DND-41 (cell line): Measurements from ENCODE around the gene HDAC10.

Source experiments
- ATAC-seq: fragments of 200-7000 bp; cut with Tn5 transposase; 3 replicates; pipeline ENCODE4 v1.9.1; 2021; ENCODE audit warnings: low read depth; ENCODE audit not compliant: insufficient read depth
- DNase-seq: peaks from one replicate; pipeline ENCODE4 v3.0.0-alpha.2; 2020
- H2AFZ ChIP-seq: 2 replicates; pipeline ENCODE4 v1.6.0; 2012; ENCODE audit warnings: low read depth, low read length
- H3K27ac ChIP-seq: 2 replicates; pipeline ENCODE4 v1.5.1; 2012; ENCODE audit warnings: low read length, inconsistent platforms
- H3K27me3 ChIP-seq: fragments of 200-600 bp; sonication (generic); 2 replicates; pipeline ENCODE4 v1.6.0; 2012; ENCODE audit warnings: low read length, mild to moderate bottlenecking, inconsistent platforms; ENCODE audit not compliant: insufficient read depth, poor library complexity
- H3K36me3 ChIP-seq: 2 replicates; pipeline ENCODE4 v1.5.1; 2012; ENCODE audit warnings: low read length, inconsistent platforms; ENCODE audit not compliant: insufficient read depth
- H3K4me1 ChIP-seq: 2 replicates; pipeline ENCODE4 v1.5.1; 2012; ENCODE audit warnings: mild to moderate bottlenecking, low read length; ENCODE audit not compliant: insufficient read depth
- H3K4me2 ChIP-seq: 2 replicates; pipeline ENCODE4 v1.6.0; 2012; ENCODE audit warnings: mild to moderate bottlenecking, moderate library complexity, low read length, inconsistent platforms; ENCODE audit not compliant: insufficient read depth
- H3K4me3 ChIP-seq, 2 experiments: fragments of 200-600 bp in 1 of 2; shearing (Covaris generic) in 1 of 2; 2 replicates each; pipeline ENCODE4 v1.5.1; 2012 to 2016; ENCODE audit warnings: inconsistent platforms in 2 of 2, low read length in 2 of 2, mild to moderate bottlenecking in 2 of 2, low read depth in 1 of 2, moderate library complexity in 1 of 2
- H3K79me2 ChIP-seq: 2 replicates; pipeline ENCODE4 v1.6.0; 2012; ENCODE audit warnings: low read length, inconsistent platforms; ENCODE audit not compliant: insufficient read depth
- H3K9ac ChIP-seq: 2 replicates; pipeline ENCODE4 v1.6.0; 2012; ENCODE audit warnings: low read depth, mild to moderate bottlenecking, inconsistent platforms, low read length, moderate library complexity
- H3K9me3 ChIP-seq: 2 replicates; pipeline ENCODE4 v1.5.1; 2012; ENCODE audit warnings: low read length, moderate library complexity, mild to moderate bottlenecking, inconsistent platforms; ENCODE audit not compliant: insufficient read depth, severe bottlenecking
- H4K20me1 ChIP-seq: 2 replicates; pipeline ENCODE4 v1.6.0; 2012; ENCODE audit warnings: low read length; ENCODE audit not compliant: insufficient read depth
- EZH2 ChIP-seq: IDR thresholded peaks from 3 replicates; pipeline ENCODE4 v1.6.1; 2012; ENCODE audit warnings: borderline replicate concordance, low read depth, mild to moderate bottlenecking, moderate library complexity, low read length, inconsistent platforms; ENCODE audit not compliant: severe bottlenecking
- TF ChIP-seq, protein P1 (sequence below): IDR thresholded peaks from 2 replicates; pipeline ENCODE4 v1.5.1; 2012; ENCODE audit warnings: borderline replicate concordance, low read length, moderate library complexity, mild to moderate bottlenecking; ENCODE audit not compliant: poor library complexity, severe bottlenecking; ENCODE audit errors: extremely low read depth

The HDAC10 gene

DNA sequence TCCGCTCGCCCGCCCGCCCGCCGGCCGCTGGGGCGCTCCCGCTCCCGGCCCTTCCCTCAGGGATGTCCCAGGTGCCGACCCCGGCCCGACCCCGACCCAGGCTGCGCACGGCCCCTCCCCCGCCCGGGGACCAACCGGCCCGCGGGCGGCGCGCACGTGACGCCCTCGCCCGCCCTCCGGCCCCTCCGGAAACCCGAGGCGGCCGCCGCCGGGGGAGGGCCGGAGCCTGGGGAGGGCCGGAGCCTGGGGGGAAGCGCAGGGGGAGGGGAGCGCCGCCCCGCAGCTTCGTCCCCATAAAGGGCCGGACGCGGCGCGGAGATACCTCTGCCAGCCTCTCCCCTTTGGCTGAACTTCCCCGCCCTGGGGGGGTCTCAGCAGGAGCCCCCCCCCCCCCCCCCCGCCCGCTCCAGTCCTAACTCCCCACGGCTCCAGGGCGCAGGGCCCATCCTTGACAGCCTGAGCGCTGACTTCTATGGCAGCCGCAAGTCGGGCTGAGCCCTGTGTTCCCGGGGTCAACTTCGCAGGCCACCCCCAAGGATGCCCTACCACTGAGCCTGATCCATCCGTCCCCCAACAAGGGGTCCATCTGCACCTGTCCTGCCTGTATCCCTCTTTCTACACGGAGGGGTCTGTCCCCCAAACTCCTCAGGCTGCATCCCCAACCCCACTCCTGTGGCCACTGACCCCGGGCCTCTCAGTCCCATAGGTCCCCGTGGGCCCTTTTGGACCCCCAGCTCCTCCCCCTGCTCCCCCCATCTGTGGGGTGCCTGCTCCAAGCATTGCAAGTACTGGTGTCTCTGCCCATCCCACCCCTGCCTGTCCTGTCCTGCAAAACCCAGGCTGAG lies 10.8 kb upstream of the HDAC10 start, which contains the start of gene MAPK12:
MAPK12 (minus strand) TSS at position 69 of the 845 bp plus-strand sequence. CDS start 174 bp downstream, outside the sequence.
- H3K27ac ChIP-seq = no peak within 1 kb of the TSS
- H3K36me3 ChIP-seq = no peaks in the 10 kb centered on the region
- no peaks in the 10 kb centered on the region for H3K4me1 ChIP-seq
- no peak for DNase-seq
- H3K4me2 ChIP-seq = no peak within 1 kb of the TSS
- no peak within 1 kb of the TSS for H3K4me3 ChIP-seq
- no peak for ATAC-seq
- H3K79me2 ChIP-seq = no peaks in the 10 kb centered on the region
- no peak for TF ChIP-seq EZH2
- TF ChIP-seq, protein P1, sequence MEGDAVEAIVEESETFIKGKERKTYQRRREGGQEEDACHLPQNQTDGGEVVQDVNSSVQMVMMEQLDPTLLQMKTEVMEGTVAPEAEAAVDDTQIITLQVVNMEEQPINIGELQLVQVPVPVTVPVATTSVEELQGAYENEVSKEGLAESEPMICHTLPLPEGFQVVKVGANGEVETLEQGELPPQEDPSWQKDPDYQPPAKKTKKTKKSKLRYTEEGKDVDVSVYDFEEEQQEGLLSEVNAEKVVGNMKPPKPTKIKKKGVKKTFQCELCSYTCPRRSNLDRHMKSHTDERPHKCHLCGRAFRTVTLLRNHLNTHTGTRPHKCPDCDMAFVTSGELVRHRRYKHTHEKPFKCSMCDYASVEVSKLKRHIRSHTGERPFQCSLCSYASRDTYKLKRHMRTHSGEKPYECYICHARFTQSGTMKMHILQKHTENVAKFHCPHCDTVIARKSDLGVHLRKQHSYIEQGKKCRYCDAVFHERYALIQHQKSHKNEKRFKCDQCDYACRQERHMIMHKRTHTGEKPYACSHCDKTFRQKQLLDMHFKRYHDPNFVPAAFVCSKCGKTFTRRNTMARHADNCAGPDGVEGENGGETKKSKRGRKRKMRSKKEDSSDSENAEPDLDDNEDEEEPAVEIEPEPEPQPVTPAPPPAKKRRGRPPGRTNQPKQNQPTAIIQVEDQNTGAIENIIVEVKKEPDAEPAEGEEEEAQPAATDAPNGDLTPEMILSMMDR = no peak
- H3K27me3 ChIP-seq = no peaks in the 10 kb centered on the region
- H2AFZ ChIP-seq = no peak within 1 kb of the TSS
- no peaks in the 10 kb centered on the region for H3K9me3 ChIP-seq
- H3K9ac ChIP-seq = no peak within 1 kb of the TSS
- peaks cover 17% of the 10 kb centered on the region for H4K20me1 ChIP-seq

DNA sequence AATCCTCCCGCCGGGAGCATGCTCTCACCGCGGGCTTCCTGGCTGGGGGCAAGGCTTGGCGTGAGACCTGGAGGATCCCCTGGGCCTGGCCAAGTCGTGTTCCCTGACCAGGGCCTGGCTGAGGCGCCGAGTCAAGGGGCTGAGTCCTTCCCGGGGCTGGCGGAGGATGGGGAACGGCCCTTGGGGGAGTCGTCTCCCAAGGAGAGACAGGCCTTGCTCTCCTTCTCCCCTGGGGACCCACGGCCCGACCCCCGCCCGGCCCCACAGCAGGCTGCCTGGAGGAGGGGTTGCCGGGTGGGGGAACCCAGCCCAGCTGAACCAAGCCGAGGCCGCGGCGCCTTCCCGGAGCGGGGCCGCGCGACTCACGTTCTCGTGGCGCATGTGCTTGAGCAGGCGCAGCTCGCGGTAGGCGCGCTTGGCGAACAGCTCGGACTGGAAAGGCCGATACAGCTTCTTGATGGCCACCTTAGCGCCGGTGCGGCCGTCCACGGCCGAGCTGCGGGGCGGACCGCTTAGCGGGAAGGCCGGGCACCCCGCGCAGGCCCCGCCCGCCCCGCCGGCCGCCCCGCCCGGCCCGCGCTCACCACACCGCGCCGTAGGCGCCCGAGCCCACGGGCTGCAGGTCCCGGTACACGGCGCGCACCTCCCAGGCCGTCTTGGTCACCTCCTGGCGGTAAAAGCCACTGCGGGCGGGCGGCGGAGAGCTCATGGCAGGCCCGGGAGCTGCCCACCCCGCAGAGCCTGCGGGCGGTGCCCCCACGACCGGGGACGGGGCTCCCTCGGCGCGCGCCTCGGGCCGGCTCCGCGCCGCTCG lies 9.9 kb upstream of the HDAC10 start:
- H3K4me3 ChIP-seq = no peak overlapping the region
- no peak overlapping the region for H3K4me2 ChIP-seq
- ATAC-seq (no peak), DNase-seq (no peak)
- H3K27ac ChIP-seq = no peak overlapping the region
- H3K27me3 ChIP-seq = no peaks in the 10 kb centered on the region
- no peaks in the 10 kb centered on the region for H3K4me1 ChIP-seq
- no peak for TF ChIP-seq EZH2
- TF ChIP-seq, protein P1 = no peak
- H4K20me1 ChIP-seq = peaks cover 17% of the 10 kb centered on the region
- no peak overlapping the region for H2AFZ ChIP-seq
- H3K79me2 ChIP-seq = no peaks in the 10 kb centered on the region
- no peak overlapping the region for H3K9ac ChIP-seq
- H3K36me3 ChIP-seq = no peaks in the 10 kb centered on the region
- no peaks in the 10 kb centered on the region for H3K9me3 ChIP-seq

DNA sequence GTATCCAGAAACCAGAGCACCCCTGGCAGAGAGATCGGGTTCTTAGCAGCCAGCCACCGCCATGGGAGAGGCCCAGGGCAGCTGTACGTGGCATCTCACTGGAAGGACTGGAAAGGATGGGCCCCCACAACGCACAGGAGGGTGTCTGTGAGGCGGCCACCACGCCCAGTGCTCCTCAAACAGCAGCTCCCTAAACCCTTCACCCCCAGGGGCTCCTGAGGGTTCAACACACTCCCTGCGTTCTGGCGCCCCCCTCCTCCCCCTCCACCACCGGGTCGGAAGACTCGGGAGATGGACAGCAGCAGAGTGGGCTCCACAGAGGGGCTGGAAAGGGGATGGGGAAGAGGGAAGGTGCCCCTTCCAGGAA lies 9.4 kb upstream of the HDAC10 start:
- H3K27me3 ChIP-seq = no peaks in the 10 kb centered on the region
- H3K4me1 ChIP-seq = no peaks in the 10 kb centered on the region
- no peak overlapping the region for H3K4me2 ChIP-seq
- TF ChIP-seq, protein P1 = no peak
- no peak for TF ChIP-seq EZH2
- no peaks in the 10 kb centered on the region for H3K36me3 ChIP-seq
- H2AFZ ChIP-seq = no peak overlapping the region
- no peak overlapping the region for H3K27ac ChIP-seq
- H3K9me3 ChIP-seq = no peaks in the 10 kb centered on the region
- DNase-seq (no peak), ATAC-seq (no peak)
- H4K20me1 ChIP-seq = peaks cover 16% of the 10 kb centered on the region
- H3K4me3 ChIP-seq = no peak overlapping the region
- no peak overlapping the region for H3K9ac ChIP-seq
- no peaks in the 10 kb centered on the region for H3K79me2 ChIP-seq
